Measurements from ENCODE around the gene SH2B3. TPM values are rescaled to one million over a fixed set of nuclear protein-coding genes. Genes with fewer than 3 reads are reported as not detected.

Gene SH2B3
- total RNA-seq, 1 donor from 2014 or later, result 11.3 TPM

GRCh38 chr12:111412830-111413441, 7.2 kb downstream of the SH2B3 start:
- no peak for TF ChIP-seq CTCF (conservative IDR thresholded peaks at IDR 0.05)
- H3K9me3 Mint-ChIP-seq, result no peaks in the 10 kb centered on the region
- H3K4me3 Mint-ChIP-seq, result peak overlapping the region; percentile 81
- peaks cover 2% of the 10 kb centered on the region for H3K36me3 Mint-ChIP-seq (ENCODE audit: low read depth)
- no peaks in the 10 kb centered on the region for H3K27me3 Mint-ChIP-seq (ENCODE audit: low read depth)
- peaks cover 38% of the 10 kb centered on the region for H3K4me1 Mint-ChIP-seq
- no peak for DNase-seq (ENCODE audit: low read depth, low spot score)
- H3K27ac Mint-ChIP-seq (ENCODE audit: unreplicated experiment), result peak overlapping the region; percentile 31

- Mint-ChIP-seq H3K4me3 (peak overlapping the region; percentile 3), H3K27ac (ENCODE audit: unreplicated experiment) (peak overlapping the region; percentile 74), H3K9me3 (no peaks in the 10 kb centered on the region), H3K4me1 (peaks cover 34% of the 10 kb centered on the region), H3K27me3 (ENCODE audit: low read depth) (no peaks in the 10 kb centered on the region), H3K36me3 (ENCODE audit: low read depth) (peaks cover 2% of the 10 kb centered on the region)
- no peak for DNase-seq (ENCODE audit: low read depth, low spot score)
- no peak for TF ChIP-seq CTCF (conservative IDR thresholded peaks at IDR 0.05)
Observed at GRCh38 chr12:111413442-111414086, 7.8 kb downstream of the SH2B3 start.

- no peak overlapping the region for H3K27ac Mint-ChIP-seq (ENCODE audit: unreplicated experiment)
- no peak for DNase-seq (ENCODE audit: low read depth, low spot score)
- no peaks in the 10 kb centered on the region for H3K27me3 Mint-ChIP-seq (ENCODE audit: low read depth)
- peaks cover 28% of the 10 kb centered on the region for H3K4me1 Mint-ChIP-seq
- H3K4me3 Mint-ChIP-seq, result no peak overlapping the region
- no peak for TF ChIP-seq CTCF (conservative IDR thresholded peaks at IDR 0.05)
- H3K9me3 Mint-ChIP-seq, result no peaks in the 10 kb centered on the region
- H3K36me3 Mint-ChIP-seq (ENCODE audit: low read depth), result peaks cover 2% of the 10 kb centered on the region
Observed at GRCh38 chr12:111414711-111415252, 9.1 kb downstream of the SH2B3 start.

GRCh38 chr12:111417290-111417689, 11.6 kb downstream of the SH2B3 start:
- Mint-ChIP-seq H3K4me3 (no peak overlapping the region), H3K27ac (ENCODE audit: unreplicated experiment) (peak overlapping the region; percentile 16), H3K4me1 (peaks cover 16% of the 10 kb centered on the region), H3K9me3 (no peaks in the 10 kb centered on the region), H3K27me3 (ENCODE audit: low read depth) (no peaks in the 10 kb centered on the region), H3K36me3 (ENCODE audit: low read depth) (peaks cover 2% of the 10 kb centered on the region)
- DNase-seq (ENCODE audit: low read depth, low spot score), result no peak
- TF ChIP-seq CTCF (conservative IDR thresholded peaks at IDR 0.05), result no peak

GRCh38 chr12:111417784-111418593, 12.3 kb downstream of the SH2B3 start:
- Mint-ChIP-seq H3K9me3 (no peaks in the 10 kb centered on the region), H3K27me3 (ENCODE audit: low read depth) (no peaks in the 10 kb centered on the region), H3K36me3 (ENCODE audit: low read depth) (peaks cover 2% of the 10 kb centered on the region), H3K27ac (ENCODE audit: unreplicated experiment) (no peak overlapping the region), H3K4me3 (no peak overlapping the region), H3K4me1 (peaks cover 9% of the 10 kb centered on the region)
- no peak for TF ChIP-seq CTCF (conservative IDR thresholded peaks at IDR 0.05)
- no peak for DNase-seq (ENCODE audit: low read depth, low spot score)
